A673 (cell line): ENCODE results near the gene RBM19.

Experiments
- CTCF ChIP-seq: fragments of 300-800, 200-600 bp; sonication (generic); conservative IDR thresholded peaks from 2 replicates; pipeline ENCODE4 v1.5.1; 2017; ENCODE audit warnings: low read depth, mild to moderate bottlenecking, antibody characterized with exemption, low read length, moderate library complexity, mixed read lengths
- EZH2 ChIP-seq: fragments of 200-600 bp; sonication (generic); IDR thresholded peaks from 2 replicates; pipeline ENCODE4 v1.6.1; 2017; ENCODE audit warnings: borderline replicate concordance, low read depth, mild to moderate bottlenecking, mixed read lengths, antibody characterized with exemption, low read length; ENCODE audit not compliant: poor library complexity, severe bottlenecking

DNA sequence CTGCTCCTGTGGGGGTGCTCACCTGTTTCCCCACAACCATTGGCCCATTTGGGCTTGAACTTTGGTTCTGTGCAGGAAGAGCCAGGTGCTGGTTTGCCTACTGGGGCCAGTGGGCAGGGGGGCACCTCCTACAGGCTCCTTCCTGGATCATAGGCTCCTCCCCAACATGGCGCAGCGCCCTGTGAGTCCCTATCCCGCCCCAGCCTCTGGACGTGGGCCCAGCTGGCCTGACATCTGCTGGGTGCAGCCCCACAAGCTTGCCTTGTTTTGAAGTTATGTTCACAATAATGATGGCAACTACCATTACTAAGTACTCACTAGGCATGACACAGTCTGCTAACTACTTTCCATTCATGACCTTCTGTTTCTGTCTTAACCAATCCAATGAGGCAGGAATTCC, 147.8 kb downstream of the RBM19 start:
- TF ChIP-seq CTCF (no peak), EZH2 (no peak)
